H1 (cell line): ENCODE results near the gene YLPM1. TPM values are rescaled to one million over a fixed set of nuclear protein-coding genes. Genes with fewer than 3 reads are reported as not detected.

ENCODE experiments used
- CTCF ChIA-PET: fragments of 300-600 bp; sonication (Branson Sonifier 250); formaldehyde crosslinking; loops from one replicate; lab custom pipeline; 2021; ENCODE audit not compliant: partially characterized antibody; lab: Charles Lee
- POLR2A ChIA-PET: fragments of 300-600 bp; sonication (Branson Sonifier 250); formaldehyde crosslinking; loops from one replicate; lab custom pipeline; 2021; ENCODE audit warnings: inconsistent platforms; ENCODE audit not compliant: partially characterized antibody; lab: Charles Lee
- DNase-seq, 2 experiments: peaks; one replicate each; pipeline versions ENCODE4 v3.0.0 to v3.0.0-alpha.2; 2010 to 2022; ENCODE audit warnings: low spot score in 2 of 2, low read depth in 1 of 2, mixed read lengths in 1 of 2
- FAIRE-seq: peaks from 2 replicates; lab custom pipeline; 2011; peaks lifted over from hg19 to GRCh38; lab: Jason Lieb, UNC
- H2AFZ ChIP-seq: 2 replicates; pipeline ENCODE4 v1.8.1; 2012; ENCODE audit warnings: low read length, inconsistent platforms
- H2AK5ac ChIP-seq: 2 replicates; pipeline ENCODE4 v1.6.1; 2013; ENCODE audit warnings: low read depth, low read length
- H2BK120ac ChIP-seq: replicated peaks from 2 replicates; pipeline ENCODE3; 2013; ENCODE audit warnings: low read depth, low read length, inconsistent platforms
- H2BK12ac ChIP-seq: 2 replicates; pipeline ENCODE4 v1.6.1; 2013; ENCODE audit warnings: low read depth, low read length
- H2BK15ac ChIP-seq: 2 replicates; pipeline ENCODE4 v1.6.1; 2013; ENCODE audit warnings: low read length
- H2BK20ac ChIP-seq: 2 replicates; pipeline ENCODE4 v1.6.1; 2013; ENCODE audit warnings: low read length
- H2BK5ac ChIP-seq: 2 replicates; pipeline ENCODE4 v1.6.1; 2013; ENCODE audit warnings: low read depth, low read length
- H3K14ac ChIP-seq: 2 replicates; pipeline ENCODE4 v1.6.1; 2013; ENCODE audit warnings: inconsistent platforms; ENCODE audit not compliant: insufficient read length
- H3K18ac ChIP-seq: 2 replicates; pipeline ENCODE4 v1.6.1; 2013; ENCODE audit warnings: low read length; ENCODE audit errors: extremely low read depth
- H3K23ac ChIP-seq: 2 replicates; pipeline ENCODE4 v1.6.1; 2013; ENCODE audit warnings: inconsistent platforms; ENCODE audit not compliant: insufficient read length
- H3K23me2 ChIP-seq: 2 replicates; pipeline ENCODE4 v1.6.1; 2013; ENCODE audit warnings: low read depth, low read length
- H3K27ac ChIP-seq: 2 replicates; pipeline ENCODE4 v1.6.1; 2011; ENCODE audit warnings: low read depth, low read length, inconsistent platforms
- H3K27me3 ChIP-seq, 4 experiments: replicated peaks in 1 of 4; 1 replicate in 1 of 4; 2 replicates in 3 of 4; pipeline versions ENCODE4 v1.6.1 to v1.8.1; 2011 to 2013; ENCODE audit warnings: low read length in 3 of 4, mild to moderate bottlenecking in 3 of 4, inconsistent platforms in 2 of 4, mixed read lengths in 2 of 4, moderate library complexity in 1 of 4; ENCODE audit not compliant: control insufficient read depth in 3 of 4, insufficient read depth in 3 of 4; ENCODE audit errors: extremely low read depth in 1 of 4
- H3K36me3 ChIP-seq, 4 experiments: 2 replicates each; pipeline versions ENCODE4 v1.6.1 to v1.8.1; 2011 to 2013; ENCODE audit warnings: mild to moderate bottlenecking in 4 of 4, low read length in 3 of 4, moderate library complexity in 2 of 4, control low read depth in 1 of 4, inconsistent platforms in 1 of 4; ENCODE audit not compliant: insufficient read depth in 4 of 4, control insufficient read depth in 2 of 4
- H3K4ac ChIP-seq: replicated peaks from 2 replicates; pipeline ENCODE3; 2013; ENCODE audit warnings: low read length, low read depth, mixed read lengths, inconsistent platforms; ENCODE audit not compliant: insufficient read length
- H3K4me1 ChIP-seq, 4 experiments: replicated peaks in 1 of 4; 1 replicate in 1 of 4; 2 replicates in 3 of 4; pipeline versions ENCODE4 v1.6.1 to v1.8.1; 2011 to 2013; ENCODE audit warnings: low read length in 3 of 4, inconsistent platforms in 2 of 4, mixed read lengths in 1 of 4; ENCODE audit not compliant: insufficient read depth in 4 of 4, control insufficient read depth in 3 of 4
- H3K4me2 ChIP-seq, 2 experiments: 2 replicates each; pipeline versions ENCODE4 v1.6.1 to v1.8.1; 2011 to 2013; ENCODE audit warnings: low read depth in 2 of 2, low read length in 2 of 2, control low read depth in 1 of 2, inconsistent platforms in 1 of 2, mild to moderate bottlenecking in 1 of 2; ENCODE audit not compliant: insufficient read depth in 1 of 2
- H3K4me3 ChIP-seq, 4 experiments: fragments of 200-600, 300-600 bp in 1 of 4; sonication (generic), shearing (Covaris generic), sonication (Bioruptor Twin) in 1 of 4; 2 replicates each; pipeline versions ENCODE4 v1.5.1 to v1.8.1; 2011 to 2016; ENCODE audit warnings: low read length in 4 of 4, low read depth in 3 of 4, control low read depth in 2 of 4, inconsistent platforms in 2 of 4, mild to moderate bottlenecking in 2 of 4, mixed read lengths in 1 of 4, moderate library complexity in 1 of 4; ENCODE audit not compliant: insufficient read depth in 2 of 4; ENCODE audit errors: extremely low read depth in 1 of 4
- H3K56ac ChIP-seq: replicated peaks from 2 replicates; pipeline ENCODE3; 2013; ENCODE audit warnings: low read depth, mild to moderate bottlenecking, mixed read lengths, low read length, inconsistent platforms; ENCODE audit not compliant: insufficient read length
- H3K79me1 ChIP-seq: 2 replicates; pipeline ENCODE4 v1.6.1; 2013; ENCODE audit warnings: low read depth, low read length, control low read depth
- H3K79me2 ChIP-seq, 2 experiments: 2 replicates each; pipeline versions ENCODE4 v1.6.1 to v1.8.1; 2012 to 2013; ENCODE audit warnings: low read length in 2 of 2, mild to moderate bottlenecking in 2 of 2, inconsistent platforms in 1 of 2; ENCODE audit not compliant: insufficient read depth in 2 of 2, control insufficient read depth in 1 of 2
- H3K9ac ChIP-seq, 4 experiments: replicated peaks in 1 of 4; 1 replicate in 1 of 4; 2 replicates in 3 of 4; pipeline versions ENCODE4 v1.6.1 to v1.8.1; 2011 to 2013; ENCODE audit warnings: low read depth in 3 of 4, low read length in 3 of 4, control low read depth in 2 of 4, mild to moderate bottlenecking in 2 of 4, moderate library complexity in 2 of 4, inconsistent platforms in 1 of 4; ENCODE audit errors: extremely low read depth in 1 of 4
- H3K9me3 ChIP-seq, 2 experiments: 2 replicates each; pipeline versions ENCODE4 v1.6.1 to v1.8.1; 2012 to 2013; ENCODE audit warnings: mild to moderate bottlenecking in 2 of 2, moderate library complexity in 2 of 2, control low read depth in 1 of 2, inconsistent platforms in 1 of 2, low read depth in 1 of 2, low read length in 1 of 2, mixed read lengths in 1 of 2; ENCODE audit not compliant: insufficient read depth in 2 of 2
- H4K20me1 ChIP-seq, 2 experiments: replicated peaks in 1 of 2; 2 replicates each; pipeline versions ENCODE3 to v1.8.1; 2011 to 2013; ENCODE audit warnings: inconsistent platforms in 2 of 2, low read length in 2 of 2, mild to moderate bottlenecking in 1 of 2; ENCODE audit not compliant: insufficient read depth in 2 of 2, control insufficient read depth in 1 of 2
- H4K5ac ChIP-seq: 2 replicates; pipeline ENCODE4 v1.6.1; 2013; ENCODE audit warnings: low read length, low read depth, mixed read lengths, inconsistent platforms; ENCODE audit not compliant: insufficient read length
- H4K8ac ChIP-seq: 2 replicates; pipeline ENCODE4 v1.8.0; 2013; ENCODE audit warnings: mild to moderate bottlenecking, moderate library complexity, low read length, inconsistent platforms; ENCODE audit not compliant: insufficient read depth; ENCODE audit errors: extremely low read depth
- H4K91ac ChIP-seq: replicated peaks from 2 replicates; pipeline ENCODE3; 2013; ENCODE audit warnings: low read length, mixed read lengths, inconsistent platforms; ENCODE audit not compliant: insufficient read length
- CEBPB ChIP-seq: IDR thresholded peaks from 2 replicates; pipeline ENCODE4 v1.6.1; 2012; ENCODE audit warnings: low read depth, low read length
- KDM4A ChIP-seq: IDR thresholded peaks from one replicate; pipeline ENCODE4 v1.7.1; 2012; ENCODE audit warnings: low read depth, mild to moderate bottlenecking, moderate library complexity, low read length, inconsistent platforms; ENCODE audit not compliant: severe bottlenecking
- SIN3A ChIP-seq, 2 experiments: IDR thresholded peaks in 1 of 2; conservative IDR thresholded peaks in 1 of 2; 2 replicates each; pipeline ENCODE4 v1.6.1; 2011 to 2012; ENCODE audit warnings: low read length in 2 of 2, improper control_type of control experiment in 1 of 2, low read depth in 1 of 2, mild to moderate bottlenecking in 1 of 2
- YY1 ChIP-seq: IDR thresholded peaks from 2 replicates; pipeline ENCODE4 v1.6.1; 2011; ENCODE audit warnings: low read depth, mild to moderate bottlenecking, low read length
- WGBS, 2 experiments: shearing (Covaris generic) in 1 of 2; methylation state at CpG; one replicate each; pipeline versions ENCODE4 v1.1.6 to v1.1.7; 2013 to 2015; ENCODE audit warnings: low lambda C conversion rate in 2 of 2, mixed read lengths in 2 of 2, inconsistent platforms in 1 of 2, low coverage in 1 of 2, missing lambda C conversion rate in 1 of 2; ENCODE audit not compliant: insufficient replicate concordance in 2 of 2, insufficient coverage in 1 of 2, insufficient read length in 1 of 2; ENCODE audit errors: extremely low coverage in 1 of 2, missing lambda C conversion rate in 1 of 2; 5-methylcytosine and 5-hydroxymethylcytosine counted together
- polyA plus RNA-seq, 7 experiments: library from polyadenylated mRNA; depleted of rRNA in 3 of 7; stranded (reverse) in 5 of 7; unstranded in 2 of 7; fragments of >200 nt in 5 of 7; fragments of 200-250 nt in 2 of 7; gene quantifications; 1 replicate in 5 of 7; 2 replicates in 1 of 7; 4 replicates in 1 of 7; pipeline versions ENCODE4 v1.2.1 to v1.2.3, GENCODE V29; 2011 to 2013; ENCODE audit warnings: missing spikeins in 2 of 7, mixed read lengths in 2 of 7
- total RNA-seq: library from RNA; stranded (reverse); fragmentation: NEBNext Ultra II Directional; extraction: Animal tissue kit (Norgen Biotek cat#: 25700); gene quantifications from 2 replicates; pipeline ENCODE4 v1.2.1, GENCODE V29; 2021

YLPM1 gene
- total and polyA plus RNA-seq, 2 of the 8 experiments (the other 6 are each of a cell fraction or from before 2014, with no cell fraction given), result 13.5 to 71.7 TPM

GRCh38 chr14:74794947-74795346, 31.8 kb downstream of the YLPM1 start:
- no peak overlapping the region for H2BK5ac ChIP-seq
- H3K9ac ChIP-seq, result no peak overlapping the region
- no peak overlapping the region for H3K14ac ChIP-seq
- peaks cover 5% of the 10 kb centered on the region for H3K79me1 ChIP-seq
- H2BK120ac ChIP-seq, result no peak overlapping the region
- no peak overlapping the region for H3K27ac ChIP-seq
- no peak overlapping the region for H4K8ac ChIP-seq
- H3K23ac ChIP-seq, result no peak overlapping the region
- no peak overlapping the region for H3K56ac ChIP-seq
- no peak overlapping the region for H2BK15ac ChIP-seq
- no peak overlapping the region for H4K91ac ChIP-seq
- H2AFZ ChIP-seq, result no peak overlapping the region
- H3K4me2 ChIP-seq, result no peak overlapping the region
- no peak overlapping the region for H2BK12ac ChIP-seq
- peaks cover 2 to 30% (median 14%) of the 10 kb centered on the region in 4 experiments for H3K36me3 ChIP-seq
- WGBS, 2 experiments, result 83% methylated on average over 2 of the region's 2 CpGs; no CpG with 5 or more reads in 1 of the 2 experiments
- FAIRE-seq (no peak), DNase-seq (no peak)
- no peak overlapping the region for H3K4ac ChIP-seq
- no peak overlapping the region for H4K5ac ChIP-seq
- no peaks in the 10 kb centered on the region for H3K23me2 ChIP-seq
- ChIA-PET CTCF (interaction anchor here (1.2 to 2.2 kb wide), 2 partner anchors 10 to 186 kb away, joined by 3 to 8 read pairs; no protein-coding TSS in a partner anchor), POLR2A (no interaction called here)
- peaks cover 0 to 56% of the 10 kb centered on the region in 2 experiments; a peak in 2 of 4 replicates for H3K79me2 ChIP-seq
- peaks cover 0 to 14% (median 0%) of the 10 kb centered on the region in 4 experiments; a peak in 1 of 7 replicates for H3K4me1 ChIP-seq
- no peak overlapping the region for H2BK20ac ChIP-seq
- H3K4me3 ChIP-seq, result no peak overlapping the region
- no peaks in the 10 kb centered on the region for H4K20me1 ChIP-seq
- no peak overlapping the region for H3K18ac ChIP-seq
- TF ChIP-seq YY1 (no peak), SIN3A (conservative IDR thresholded peaks at IDR 0.05 in 1 of 2, IDR thresholded peaks at IDR 0.05 in 1 of 2; ENCODE audit: low read depth in 1 of 2, low read length in 2 of 2) (no peak), CEBPB (peak; percentile 65; the same call in 1 of the 2 replicates), KDM4A (no peak)
- H3K27me3 ChIP-seq, result no peaks in the 10 kb centered on the region
- H2AK5ac ChIP-seq, result no peak overlapping the region
- no peaks in the 10 kb centered on the region for H3K9me3 ChIP-seq
